Glutamatergic neuron (in vitro differentiated cells): Measurements from ENCODE around the gene ANO2. TPM values are rescaled to one million over a fixed set of nuclear protein-coding genes. Genes with fewer than 3 reads are reported as not detected.

Source experiments
- DNase-seq: peaks from one replicate; pipeline ENCODE4 v3.0.0; 2022
- H3K27ac Mint-ChIP-seq: one replicate; pipeline ENCODE4 v1.8.0; 2020; ENCODE audit warnings: mild to moderate bottlenecking, mixed read lengths, inconsistent platforms; ENCODE audit not compliant: unreplicated experiment
- H3K27me3 Mint-ChIP-seq: one replicate; pipeline ENCODE4 v1.8.0; 2020; ENCODE audit warnings: mild to moderate bottlenecking, moderate library complexity, mixed read lengths, inconsistent platforms; ENCODE audit not compliant: unreplicated experiment
- H3K36me3 Mint-ChIP-seq: one replicate; pipeline ENCODE4 v1.8.0; 2020; ENCODE audit warnings: mild to moderate bottlenecking, mixed read lengths, inconsistent platforms; ENCODE audit not compliant: unreplicated experiment
- H3K4me1 Mint-ChIP-seq: one replicate; pipeline ENCODE4 v1.8.0; 2020; ENCODE audit warnings: mild to moderate bottlenecking, low read depth, mixed read lengths, inconsistent platforms; ENCODE audit not compliant: unreplicated experiment
- H3K4me3 Mint-ChIP-seq: one replicate; pipeline ENCODE4 v1.8.0; 2020; ENCODE audit warnings: mild to moderate bottlenecking, mixed read lengths, inconsistent platforms; ENCODE audit not compliant: unreplicated experiment
- H3K9me3 Mint-ChIP-seq: one replicate; pipeline ENCODE4 v1.8.0; 2020; ENCODE audit warnings: mild to moderate bottlenecking, moderate library complexity, mixed read lengths, inconsistent platforms; ENCODE audit not compliant: unreplicated experiment
- total RNA-seq: library from RNA; stranded (reverse); fragmentation: NEBNext Ultra II Directional; extraction: Animal tissue kit (Norgen Biotek cat#: 25700); gene quantifications from one replicate; pipeline ENCODE4 v1.2.1, GENCODE V29; 2021; ENCODE audit not compliant: unreplicated experiment
- TF ChIP-seq, protein P1 (sequence below): fragments of 200-600 bp; sonication (generic); IDR thresholded peaks from one replicate; pipeline ENCODE4 v1.5.0; 2021; ENCODE audit not compliant: partially characterized antibody, unreplicated experiment

The ANO2 gene
- total RNA-seq, 1 donor from 2014 or later, result not detected

DNA sequence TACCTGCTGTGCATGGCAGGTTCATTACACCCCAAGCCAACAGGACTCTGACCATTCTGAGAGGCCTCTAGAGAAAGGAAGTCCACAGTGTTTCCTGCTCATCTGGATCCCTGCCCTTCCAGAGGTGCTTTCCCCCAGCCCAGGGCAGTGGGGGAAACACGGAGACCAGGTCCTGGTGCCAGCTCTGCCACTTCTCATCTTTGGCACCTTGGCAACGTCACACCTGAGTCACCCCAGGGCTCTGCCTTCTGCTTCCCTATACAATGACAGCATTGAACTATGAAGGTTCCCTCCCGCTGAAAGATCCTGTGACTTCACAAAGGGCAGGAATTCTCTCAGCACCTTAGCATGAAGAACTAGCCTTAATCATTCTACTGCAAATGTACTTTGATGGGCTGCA is 74.9 kb downstream of the ANO2 start:
- Mint-ChIP-seq H3K27ac (no peak overlapping the region), H3K9me3 (peaks cover 2% of the 10 kb centered on the region)

DNA sequence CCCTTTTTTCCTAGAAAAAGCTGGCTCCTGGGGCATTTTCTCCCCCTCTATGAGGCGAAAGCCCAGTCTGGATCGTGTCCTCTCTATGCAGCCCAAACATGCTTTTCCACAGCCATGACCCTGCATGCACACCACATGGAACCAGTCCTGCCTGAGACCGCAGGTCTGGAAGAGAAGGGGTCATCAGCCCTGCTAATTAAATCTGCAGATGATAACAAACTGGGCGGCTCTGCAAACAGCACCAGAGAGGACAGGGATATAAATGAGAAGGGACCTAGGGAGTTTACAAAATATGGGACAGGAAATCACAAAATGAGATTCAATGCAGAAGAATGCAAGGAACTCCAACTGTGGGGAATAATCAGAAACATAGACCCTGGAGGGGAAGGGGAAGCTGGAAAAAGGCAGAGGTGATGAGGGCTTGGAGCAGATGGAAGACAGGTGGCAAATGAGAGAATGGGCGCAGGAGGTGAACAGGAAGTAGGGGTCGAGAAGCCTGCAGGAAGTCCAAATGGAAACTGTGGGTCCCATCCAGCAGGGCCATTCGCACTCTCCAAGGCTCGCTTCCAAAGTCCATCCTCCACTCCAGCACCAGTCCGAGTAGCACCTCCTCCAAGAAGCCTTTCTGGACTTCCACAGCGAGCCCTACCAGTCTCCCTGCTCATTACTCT is 76.3 kb downstream of the ANO2 start:
- H3K27ac Mint-ChIP-seq, result no peak overlapping the region
- H3K4me1 Mint-ChIP-seq, result peaks cover 5% of the 10 kb centered on the region
- no peaks in the 10 kb centered on the region for H3K36me3 Mint-ChIP-seq
- H3K9me3 Mint-ChIP-seq, result no peaks in the 10 kb centered on the region
- TF ChIP-seq, protein P1, sequence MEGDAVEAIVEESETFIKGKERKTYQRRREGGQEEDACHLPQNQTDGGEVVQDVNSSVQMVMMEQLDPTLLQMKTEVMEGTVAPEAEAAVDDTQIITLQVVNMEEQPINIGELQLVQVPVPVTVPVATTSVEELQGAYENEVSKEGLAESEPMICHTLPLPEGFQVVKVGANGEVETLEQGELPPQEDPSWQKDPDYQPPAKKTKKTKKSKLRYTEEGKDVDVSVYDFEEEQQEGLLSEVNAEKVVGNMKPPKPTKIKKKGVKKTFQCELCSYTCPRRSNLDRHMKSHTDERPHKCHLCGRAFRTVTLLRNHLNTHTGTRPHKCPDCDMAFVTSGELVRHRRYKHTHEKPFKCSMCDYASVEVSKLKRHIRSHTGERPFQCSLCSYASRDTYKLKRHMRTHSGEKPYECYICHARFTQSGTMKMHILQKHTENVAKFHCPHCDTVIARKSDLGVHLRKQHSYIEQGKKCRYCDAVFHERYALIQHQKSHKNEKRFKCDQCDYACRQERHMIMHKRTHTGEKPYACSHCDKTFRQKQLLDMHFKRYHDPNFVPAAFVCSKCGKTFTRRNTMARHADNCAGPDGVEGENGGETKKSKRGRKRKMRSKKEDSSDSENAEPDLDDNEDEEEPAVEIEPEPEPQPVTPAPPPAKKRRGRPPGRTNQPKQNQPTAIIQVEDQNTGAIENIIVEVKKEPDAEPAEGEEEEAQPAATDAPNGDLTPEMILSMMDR, result no peak
- H3K4me3 Mint-ChIP-seq, result no peak overlapping the region
- no peak for DNase-seq
- peaks cover 3% of the 10 kb centered on the region for H3K27me3 Mint-ChIP-seq

More for the DNA sequence above, 74.9 kb downstream of the ANO2 start:
- Mint-ChIP-seq H3K36me3 (no peaks in the 10 kb centered on the region), H3K4me3 (no peak overlapping the region), H3K4me1 (peaks cover 9% of the 10 kb centered on the region), H3K27me3 (peaks cover 6% of the 10 kb centered on the region)
- no peak for DNase-seq
- TF ChIP-seq, protein P1, result no peak

DNA sequence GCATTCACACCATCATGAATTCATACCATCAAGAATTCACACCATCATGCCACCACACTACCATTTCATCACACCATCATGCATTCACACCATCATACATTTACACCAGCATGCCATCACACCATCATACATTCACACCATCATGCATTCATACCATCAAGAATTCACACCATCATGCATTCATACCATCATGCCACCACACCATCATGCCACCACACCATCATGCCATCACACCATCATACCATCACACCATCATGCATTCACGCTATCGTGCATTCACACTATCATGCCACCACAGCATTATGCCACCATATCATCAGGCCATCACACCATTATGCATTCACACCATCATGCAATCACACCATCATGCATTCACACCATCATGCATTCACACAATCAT is 79.7 kb downstream of the ANO2 start:
- H3K27ac Mint-ChIP-seq, result no peak overlapping the region
- peaks cover 6% of the 10 kb centered on the region for H3K27me3 Mint-ChIP-seq
- TF ChIP-seq, protein P1, result no peak
- no peak for DNase-seq
- H3K36me3 Mint-ChIP-seq, result no peaks in the 10 kb centered on the region
- H3K9me3 Mint-ChIP-seq, result no peaks in the 10 kb centered on the region
- no peak overlapping the region for H3K4me3 Mint-ChIP-seq
- peaks cover 5% of the 10 kb centered on the region for H3K4me1 Mint-ChIP-seq

- no peak overlapping the region for H3K27ac Mint-ChIP-seq
- no peaks in the 10 kb centered on the region for H3K9me3 Mint-ChIP-seq
- H3K36me3 Mint-ChIP-seq, result no peaks in the 10 kb centered on the region
- DNase-seq, result no peak
- peaks cover 5% of the 10 kb centered on the region for H3K4me1 Mint-ChIP-seq
- no peak overlapping the region for H3K4me3 Mint-ChIP-seq
- H3K27me3 Mint-ChIP-seq, result peaks cover 6% of the 10 kb centered on the region
- TF ChIP-seq, protein P1, result no peak
Measured at GRCh38 chr12:5864972-5865371, 80.1 kb downstream of the ANO2 start.

- H3K36me3 Mint-ChIP-seq, result no peaks in the 10 kb centered on the region
- TF ChIP-seq, protein P1, result no peak
- no peak overlapping the region for H3K4me3 Mint-ChIP-seq
- peaks cover 6% of the 10 kb centered on the region for H3K27me3 Mint-ChIP-seq
- peaks cover 5% of the 10 kb centered on the region for H3K4me1 Mint-ChIP-seq
- DNase-seq, result no peak
- H3K27ac Mint-ChIP-seq, result no peak overlapping the region
- no peaks in the 10 kb centered on the region for H3K9me3 Mint-ChIP-seq
Measured at GRCh38 chr12:5864301-5864700, 80.8 kb downstream of the ANO2 start.
